K562 (cell line): ENCODE measurements around the gene TPM4.

Source experiments
- CTCF ChIP-seq, 3 experiments: IDR thresholded peaks in 2 of 3; conservative IDR thresholded peaks in 1 of 3; 2 replicates each; pipeline ENCODE4 v1.5.1; 2011 to 2012; ENCODE audit warnings: low read length in 3 of 3, mild to moderate bottlenecking in 3 of 3, control low read depth in 2 of 3, improper control_type of control experiment in 1 of 3, inconsistent platforms in 1 of 3, low read depth in 1 of 3, mixed read lengths in 1 of 3, moderate library complexity in 1 of 3; ENCODE audit not compliant: insufficient read depth in 2 of 3
- L3MBTL2 ChIP-seq: fragments of 450-650 bp; IDR thresholded peaks from 2 replicates; pipeline ENCODE4 v1.6.1; 2016; ENCODE audit warnings: mild to moderate bottlenecking, moderate library complexity
- MIER1 ChIP-seq: fragments of 450-650 bp; IDR thresholded peaks from 2 replicates; pipeline ENCODE4 v1.6.1; 2016; ENCODE audit warnings: antibody characterized with exemption, mild to moderate bottlenecking, low read depth

GRCh38 chr19:16127776-16128371 lies 51.6 kb downstream of the TPM4 start:
- TF ChIP-seq L3MBTL2 (no peak), MIER1 (no peak), CTCF (IDR thresholded peaks at IDR 0.05 in 2 of 3, conservative IDR thresholded peaks at IDR 0.05 in 1 of 3; ENCODE audit: insufficient read depth in 2 of 3, low read depth in 1 of 3, low read length in 3 of 3) (no peak)
